Measurements from ENCODE around the gene PABPC1L.
A peak's percentile ranks its signal among the peaks of the same experiment; 100 is the strongest.
"Not testable (repeated sequence)": the region's sequence is repeated elsewhere in the genome, so short reads cannot be mapped to it uniquely, and the experiment has no call there.

The PABPC1L gene

DNA sequence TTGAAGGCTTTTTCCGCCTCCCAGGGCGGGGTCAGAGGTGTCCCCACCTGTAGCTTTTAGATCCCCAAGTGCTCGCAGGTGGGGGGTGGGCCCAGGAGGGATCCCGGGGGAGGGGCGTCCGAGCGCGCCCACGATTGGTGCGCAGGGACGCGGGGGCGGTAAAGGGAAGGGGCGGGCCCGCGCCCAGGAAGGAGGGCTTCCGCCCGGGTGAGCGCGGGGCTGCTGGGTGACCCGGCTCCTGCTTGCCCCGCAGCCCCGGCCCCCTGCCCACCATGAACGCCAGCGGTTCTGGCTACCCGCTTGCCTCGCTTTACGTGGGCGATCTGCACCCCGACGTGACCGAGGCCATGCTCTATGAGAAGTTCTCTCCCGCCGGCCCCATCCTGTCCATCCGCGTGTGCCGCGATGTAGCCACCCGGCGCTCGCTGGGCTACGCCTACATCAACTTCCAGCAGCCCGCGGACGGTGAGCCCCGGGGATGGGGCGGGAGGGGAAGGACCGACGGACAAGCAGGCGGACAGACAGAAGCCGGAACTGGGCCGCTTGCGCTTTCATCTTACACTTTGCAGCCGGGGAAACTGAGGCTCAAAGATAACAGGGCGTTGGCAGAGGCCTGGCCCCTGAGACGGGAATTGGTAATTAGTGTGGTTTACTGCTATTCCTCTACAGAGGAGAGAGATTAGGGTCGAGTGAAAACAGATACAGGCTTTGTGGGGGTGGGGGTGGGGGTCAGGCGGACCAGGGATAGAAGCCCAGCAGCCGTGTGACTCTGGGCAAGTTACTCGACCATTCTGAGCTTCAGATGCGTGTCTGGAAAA, at the start of gene PABPC1L:
Gene PABPC1L (plus strand): TSS at position 189 of the 818 bp plus-strand sequence. CDS start 84 bp downstream, at position 273.
- DNase-seq, result peak; percentile 13

DNA sequence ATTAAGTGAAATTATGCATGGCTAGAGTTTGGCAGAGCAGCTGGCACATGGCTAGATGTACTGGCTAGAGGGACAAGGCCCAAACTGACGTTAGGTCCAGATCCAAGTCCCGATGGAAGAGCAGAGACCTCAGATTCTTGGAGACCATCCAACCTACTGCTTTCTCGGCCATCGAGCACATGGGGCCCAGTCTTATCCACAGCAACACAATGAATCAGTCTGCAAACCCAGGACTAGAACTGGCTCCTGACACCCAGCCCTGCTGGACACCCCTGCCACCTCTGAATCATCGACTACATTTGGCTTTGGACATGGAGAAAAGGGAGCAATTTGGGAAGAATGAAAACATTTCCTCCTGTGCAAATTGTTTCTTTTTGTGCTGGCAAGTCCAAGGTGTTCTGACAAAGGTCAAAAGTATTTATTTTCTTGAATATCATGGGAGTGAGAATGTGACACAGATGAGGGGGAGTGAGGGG, 48.3 kb upstream of the PABPC1L start:
- no peak for DNase-seq

DNA sequence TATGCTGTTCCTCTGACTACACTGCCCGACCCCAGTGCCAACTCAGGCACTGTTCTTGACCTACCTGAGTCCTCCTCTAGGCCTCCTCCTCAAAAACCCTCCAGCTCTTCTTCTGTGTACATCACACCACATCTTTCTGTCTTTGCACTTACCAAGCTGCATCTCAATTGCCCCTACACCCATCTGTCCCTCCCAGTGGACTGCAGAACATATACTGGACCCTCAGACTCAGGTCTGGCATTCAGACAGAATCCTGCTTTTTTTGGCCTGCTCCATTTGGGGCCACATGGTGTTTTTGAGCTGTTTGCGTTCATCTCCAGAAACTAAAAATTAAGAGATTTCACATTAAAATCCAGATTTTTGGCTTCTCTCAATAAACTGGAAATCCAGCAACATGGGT, 47.6 kb upstream of the PABPC1L start:
- no peak for DNase-seq

DNA sequence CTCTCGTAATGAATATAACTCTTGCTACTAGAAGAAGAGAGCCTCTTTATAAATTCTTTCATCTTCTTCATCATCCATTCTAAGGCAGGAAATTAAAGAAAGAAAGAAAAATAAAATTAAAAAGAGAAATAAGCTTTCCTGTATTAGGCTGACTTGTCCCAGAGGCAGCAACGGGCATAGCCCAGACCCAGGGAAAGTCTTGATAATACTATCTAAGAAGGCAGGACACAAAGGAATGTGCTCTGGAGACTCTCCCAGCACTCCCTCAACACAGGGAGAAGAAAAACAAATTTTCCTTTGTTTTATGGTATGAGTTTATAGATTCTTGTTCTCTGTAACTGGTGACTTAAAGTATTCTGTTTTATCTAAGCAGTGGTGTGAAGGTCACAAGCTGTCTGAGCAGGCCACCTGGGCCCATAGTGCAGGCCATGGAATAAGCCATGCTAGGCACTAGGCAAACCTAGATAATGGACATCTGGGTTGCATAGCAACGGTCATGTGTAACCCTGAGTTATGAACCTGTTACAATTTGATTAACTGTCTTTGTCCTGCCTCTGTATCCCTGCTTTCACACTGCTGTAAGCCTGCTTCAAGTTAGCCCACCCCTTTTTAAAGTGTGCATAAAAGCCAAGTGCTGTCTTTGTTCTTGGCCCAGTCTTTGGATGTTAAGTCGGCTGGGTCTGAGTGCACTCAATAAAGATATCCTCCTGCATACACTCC, 46.3 kb upstream of the PABPC1L start:
- not testable (repeated sequence) for DNase-seq

DNA sequence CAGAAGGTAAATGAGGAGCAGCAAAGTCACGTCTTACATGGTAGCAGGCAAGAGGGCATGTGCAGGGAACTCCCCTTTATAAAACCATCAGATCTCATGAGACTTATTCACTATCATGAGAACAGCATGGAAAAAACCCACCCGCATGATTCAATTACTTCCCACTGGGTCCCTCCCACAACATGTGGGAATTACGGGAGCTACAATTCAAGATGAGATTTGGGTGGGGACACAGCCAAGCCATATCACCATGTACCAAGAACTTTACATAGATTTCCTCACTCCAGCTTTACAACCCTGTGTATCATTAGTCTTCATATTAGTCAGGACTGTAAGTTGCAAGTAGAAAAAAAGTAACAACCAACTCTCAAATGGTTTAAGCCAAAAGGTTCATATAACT, 45.4 kb upstream of the PABPC1L start:
- not testable (repeated sequence) for DNase-seq

DNA sequence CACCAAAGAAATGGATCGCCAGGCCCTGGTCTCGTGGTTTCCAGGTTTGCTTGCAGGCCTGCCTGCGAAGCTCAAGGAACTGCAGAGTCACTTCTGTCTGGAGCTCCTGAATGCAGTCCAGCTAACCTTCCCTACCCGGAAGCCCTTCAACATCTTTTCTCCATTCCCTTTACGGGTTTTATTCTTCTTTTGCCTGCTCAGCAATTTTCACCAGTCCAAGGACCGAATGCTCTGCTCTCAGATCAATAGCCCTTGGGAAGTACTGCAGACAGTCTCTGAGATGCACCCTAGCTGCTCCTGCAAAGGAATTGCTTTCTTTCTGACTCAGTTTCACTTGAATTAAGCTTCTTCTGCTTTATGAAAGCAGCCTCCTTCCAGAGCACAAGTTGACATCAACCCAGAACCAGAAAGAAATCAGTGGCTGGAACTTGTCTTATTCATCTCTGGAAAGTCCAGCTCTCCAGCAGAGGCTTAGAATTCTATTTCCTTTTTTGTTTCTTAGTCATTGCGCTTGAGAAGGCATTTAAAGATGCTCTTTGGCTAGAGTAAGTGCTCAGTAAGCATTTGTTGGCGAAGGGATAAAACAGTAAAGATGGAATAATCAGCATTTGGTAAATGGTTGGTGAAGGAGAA, 43.0 kb upstream of the PABPC1L start:
- no peak for DNase-seq

- no peak for DNase-seq
These were observed 40.4 kb upstream of the PABPC1L start for GRCh38 chr20:44869471-44869870.

- DNase-seq, result not testable (repeated sequence)
These were observed 27.5 kb upstream of the PABPC1L start for GRCh38 chr20:44882360-44882759.

- no peak for DNase-seq
These were observed 26.5 kb upstream of the PABPC1L start for GRCh38 chr20:44883214-44883902.

DNA sequence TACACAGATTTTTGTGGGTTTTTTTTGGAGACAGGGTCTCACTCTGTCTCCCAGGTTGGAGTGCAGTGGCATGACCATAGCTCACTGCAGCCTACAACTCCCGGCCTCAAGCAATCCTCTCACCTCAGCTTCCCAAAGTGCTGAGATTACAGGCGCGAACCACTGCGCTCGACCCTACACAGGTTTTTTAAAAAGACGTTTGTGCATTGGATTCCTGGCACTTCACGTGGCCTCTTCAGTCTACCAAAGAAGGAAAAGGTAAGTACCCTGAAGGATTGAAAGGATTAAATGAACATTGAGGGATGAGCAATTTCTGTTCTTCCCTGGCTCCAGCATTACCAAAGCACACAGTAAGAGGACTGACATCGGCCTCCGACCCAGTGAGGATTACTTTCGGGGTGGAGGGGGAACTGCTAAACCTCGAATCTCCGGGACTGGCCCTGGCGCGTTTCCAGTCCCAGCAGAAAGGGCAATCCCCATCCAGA, 24.9 kb upstream of the PABPC1L start:
- no peak for DNase-seq

DNA sequence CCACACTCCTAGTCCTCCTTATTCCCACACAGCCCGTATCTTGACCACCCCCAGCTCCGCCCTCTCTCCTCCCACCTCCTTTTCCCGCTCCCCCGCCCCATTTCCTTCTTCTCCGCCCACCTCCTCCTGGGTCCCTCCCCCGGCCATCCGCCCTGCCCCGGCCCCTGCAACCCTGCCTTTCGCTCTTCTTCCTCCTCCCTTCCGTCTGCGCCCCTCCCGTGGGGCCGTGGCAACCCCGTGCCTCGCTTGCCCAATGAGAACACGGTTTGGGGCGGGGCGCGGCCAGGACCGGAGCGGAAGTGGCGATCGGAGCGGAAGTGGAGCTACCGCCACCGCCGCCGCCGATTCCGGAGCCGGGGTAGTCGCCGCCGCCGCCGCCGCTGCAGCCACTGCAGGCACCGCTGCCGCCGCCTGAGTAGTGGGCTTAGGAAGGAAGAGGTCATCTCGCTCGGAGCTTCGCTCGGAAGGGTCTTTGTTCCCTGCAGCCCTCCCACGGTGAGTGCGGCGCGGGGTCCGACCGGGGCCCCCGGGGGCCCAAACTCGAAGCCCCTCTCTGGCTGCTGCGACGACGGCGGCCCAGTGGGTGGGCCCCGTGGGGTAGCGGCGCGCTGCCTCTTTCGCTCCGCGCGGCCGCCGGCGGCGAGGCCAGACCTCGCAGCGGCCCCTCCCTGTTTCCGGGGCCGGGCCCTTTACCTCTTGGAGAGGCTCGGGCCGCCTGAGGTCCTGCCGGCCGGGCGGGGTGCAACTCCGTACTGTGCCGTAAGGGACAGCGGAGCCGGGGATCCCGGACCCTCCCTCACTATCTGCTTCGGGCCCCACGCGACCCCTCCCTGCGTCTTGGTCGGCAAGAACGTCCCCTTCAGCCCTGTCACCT, 24.2 kb upstream of the PABPC1L start, which contains the start of gene YWHAB:
Gene YWHAB (plus strand): TSS at position 314 of the 874 bp plus-strand sequence. CDS start 15,829 bp downstream, outside the sequence.
- peak; percentile 97 for DNase-seq

DNA sequence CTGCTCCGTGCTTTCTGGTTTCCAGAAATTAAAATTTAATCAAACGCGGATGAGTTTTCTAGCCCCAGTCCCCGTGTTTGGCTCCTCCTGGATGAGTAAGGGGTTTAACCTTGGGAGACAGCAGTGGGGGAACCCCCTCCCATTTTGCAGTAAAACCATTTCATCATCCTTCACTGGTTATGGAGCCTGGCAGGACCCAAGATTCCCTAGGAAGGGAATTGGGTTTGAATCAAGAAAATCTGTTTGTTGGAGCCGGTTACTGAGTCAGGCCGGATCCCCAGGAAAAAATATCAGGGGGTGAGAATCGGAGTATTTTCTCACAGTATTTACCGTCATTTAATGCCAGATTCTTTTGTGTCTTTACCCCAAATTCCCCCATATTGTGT, 23.6 kb upstream of the PABPC1L start:
- no peak for DNase-seq

GRCh38 chr20:44886828-44887227, 23.0 kb upstream of the PABPC1L start:
- no peak for DNase-seq

- DNase-seq, result no peak
These were observed 22.4 kb upstream of the PABPC1L start for GRCh38 chr20:44887466-44887865.

GRCh38 chr20:44888226-44889103, 21.4 kb upstream of the PABPC1L start:
- DNase-seq, result no peak

- no peak for DNase-seq
These were observed 18.0 kb upstream of the PABPC1L start for GRCh38 chr20:44891826-44892225.

- no peak for DNase-seq
These were observed 14.9 kb upstream of the PABPC1L start for GRCh38 chr20:44894959-44895358.

DNA sequence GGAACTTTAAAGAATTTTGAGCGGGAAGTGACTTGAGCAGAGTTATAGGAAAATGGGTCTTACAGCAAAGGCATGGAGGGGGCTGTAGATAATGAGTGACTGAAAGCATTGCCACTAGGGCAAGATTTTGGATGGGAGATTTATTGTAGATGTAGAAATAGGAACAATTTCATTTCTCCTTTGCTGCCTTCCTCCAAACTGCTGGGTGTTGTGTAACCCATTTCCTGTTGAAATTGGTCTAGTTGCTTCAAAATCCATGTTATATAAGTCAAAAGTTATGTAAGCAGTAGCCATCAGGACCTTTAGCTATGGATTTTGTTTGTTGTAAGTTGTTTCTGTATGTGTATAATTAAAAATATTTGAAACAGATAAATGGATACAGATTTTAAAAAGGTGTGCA, 13.3 kb upstream of the PABPC1L start:
- DNase-seq, result no peak

GRCh38 chr20:44897133-44897532, 12.7 kb upstream of the PABPC1L start:
- DNase-seq, result no peak

GRCh38 chr20:44900231-44900854, 9.5 kb upstream of the PABPC1L start:
- DNase-seq, result no peak
